ENCODE data around the gene RTN4. TPM values are rescaled to one million over a fixed set of nuclear protein-coding genes. Genes with fewer than 3 reads are reported as not detected.

The RTN4 gene
- total RNA-seq, 4 donors from 2014 or later = 119 to 205 (median 154) TPM

GRCh38 chr2:54950811-54951210 lies 99.4 kb downstream of the RTN4 start:
- DNase-seq = no peak
- Histone ChIP-seq H3K27me3 (no peaks in the 10 kb centered on the region), H3K4me3 (no peak overlapping the region), H3K36me3 (no peaks in the 10 kb centered on the region), H3K27ac (no peak overlapping the region), H3K4me1 (no peaks in the 10 kb centered on the region), H3K9me3 (no peaks in the 10 kb centered on the region)
- intact Hi-C loops (cut with DNase I; ENCODE audit: low total_unique reads) = no loop called here
- TF ChIP-seq CTCF (IDR thresholded peaks at IDR 0.05) (no peak), POLR2A (IDR thresholded peaks at IDR 0.05) (no peak)

- no peaks in the 10 kb centered on the region for H3K4me1 ChIP-seq
- H3K9me3 ChIP-seq = no peaks in the 10 kb centered on the region
- H3K27ac ChIP-seq = no peak overlapping the region
- no peak for DNase-seq
- H3K4me3 ChIP-seq = no peak overlapping the region
- H3K36me3 ChIP-seq = no peaks in the 10 kb centered on the region
- H3K27me3 ChIP-seq = no peaks in the 10 kb centered on the region
- TF ChIP-seq CTCF (IDR thresholded peaks at IDR 0.05) (no peak), POLR2A (IDR thresholded peaks at IDR 0.05) (no peak)
- intact Hi-C loops (cut with DNase I; ENCODE audit: low total_unique reads) = no loop called here
Observed at GRCh38 chr2:54949431-54949830, 100.8 kb downstream of the RTN4 start.

- H3K4me1 ChIP-seq = no peaks in the 10 kb centered on the region
Observed at GRCh38 chr2:54948120-54948519, 102.1 kb downstream of the RTN4 start.

GRCh38 chr2:54947646-54948045 lies 102.6 kb downstream of the RTN4 start:
- TF ChIP-seq POLR2A (IDR thresholded peaks at IDR 0.05) (no peak), CTCF (IDR thresholded peaks at IDR 0.05) (no peak)

More at GRCh38 chr2:54948120-54948519, 102.1 kb downstream of the RTN4 start:
- no peak for TF ChIP-seq CTCF (IDR thresholded peaks at IDR 0.05)
- no peak for TF ChIP-seq POLR2A (IDR thresholded peaks at IDR 0.05)
- Histone ChIP-seq H3K4me3 (no peak overlapping the region), H3K27me3 (no peaks in the 10 kb centered on the region), H3K36me3 (no peaks in the 10 kb centered on the region), H3K27ac (no peak overlapping the region), H3K9me3 (no peaks in the 10 kb centered on the region)
- intact Hi-C loops (cut with DNase I; ENCODE audit: low total_unique reads) = no loop called here
- DNase-seq = no peak

GRCh38 chr2:54947136-54947535 lies 103.1 kb downstream of the RTN4 start:
- H3K27me3 ChIP-seq = no peaks in the 10 kb centered on the region
- no peaks in the 10 kb centered on the region for H3K36me3 ChIP-seq
- no peak overlapping the region for H3K4me3 ChIP-seq
- no peak for DNase-seq
- intact Hi-C loops (cut with DNase I; ENCODE audit: low total_unique reads) = no loop called here
- H3K4me1 ChIP-seq = no peaks in the 10 kb centered on the region
- H3K27ac ChIP-seq = no peak overlapping the region
- H3K9me3 ChIP-seq = no peaks in the 10 kb centered on the region
- TF ChIP-seq CTCF (IDR thresholded peaks at IDR 0.05) (no peak), POLR2A (IDR thresholded peaks at IDR 0.05) (no peak)

More at GRCh38 chr2:54947646-54948045, 102.6 kb downstream of the RTN4 start:
- intact Hi-C loops (cut with DNase I; ENCODE audit: low total_unique reads) = no loop called here
- Histone ChIP-seq H3K27ac (no peak overlapping the region), H3K9me3 (no peaks in the 10 kb centered on the region), H3K27me3 (no peaks in the 10 kb centered on the region), H3K36me3 (no peaks in the 10 kb centered on the region), H3K4me1 (no peaks in the 10 kb centered on the region), H3K4me3 (no peak overlapping the region)
- no peak for DNase-seq

Data from uterus (tissue), 4 donors.